ENCODE measurements around the gene ZNF138.
"Not testable (repeated sequence)": the region's sequence is repeated elsewhere in the genome, so short reads cannot be mapped to it uniquely, and the experiment has no call there.

The ZNF138 gene

DNA sequence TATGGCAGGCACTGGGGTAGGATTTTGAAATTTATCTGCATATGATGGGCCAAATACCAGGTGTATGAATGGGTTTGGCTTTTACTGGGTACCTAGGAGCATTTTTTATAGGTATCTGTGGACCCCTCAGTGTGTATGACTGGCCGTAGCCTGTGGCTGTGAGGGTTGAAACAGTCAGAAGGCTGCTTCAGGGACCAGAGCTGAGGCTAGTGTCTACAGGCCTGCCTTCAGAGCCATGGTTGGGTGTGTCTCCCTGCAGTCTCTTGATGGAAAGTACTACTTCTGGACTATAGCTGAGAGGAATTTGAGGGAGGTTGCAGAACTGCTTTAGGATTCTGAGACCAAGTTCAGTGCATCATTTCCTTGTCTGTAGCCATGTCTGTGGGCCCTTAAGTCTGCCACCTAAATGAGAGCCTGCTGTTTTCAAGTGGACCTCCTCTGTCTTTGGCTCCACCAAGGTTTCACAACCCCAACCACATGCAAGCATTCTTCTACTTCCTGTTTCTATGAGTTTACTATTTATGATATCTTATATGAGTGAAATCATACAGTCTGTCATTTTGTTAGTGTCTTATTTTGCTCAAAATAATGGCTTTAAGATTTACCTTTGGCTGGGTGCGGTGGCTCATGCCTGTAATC lies 19.9 kb upstream of the ZNF138 start:
- no peak overlapping the region for H3K4me3 ChIP-seq (ENCODE audit: low read depth, low read length)
- TF ChIP-seq, protein P1, sequence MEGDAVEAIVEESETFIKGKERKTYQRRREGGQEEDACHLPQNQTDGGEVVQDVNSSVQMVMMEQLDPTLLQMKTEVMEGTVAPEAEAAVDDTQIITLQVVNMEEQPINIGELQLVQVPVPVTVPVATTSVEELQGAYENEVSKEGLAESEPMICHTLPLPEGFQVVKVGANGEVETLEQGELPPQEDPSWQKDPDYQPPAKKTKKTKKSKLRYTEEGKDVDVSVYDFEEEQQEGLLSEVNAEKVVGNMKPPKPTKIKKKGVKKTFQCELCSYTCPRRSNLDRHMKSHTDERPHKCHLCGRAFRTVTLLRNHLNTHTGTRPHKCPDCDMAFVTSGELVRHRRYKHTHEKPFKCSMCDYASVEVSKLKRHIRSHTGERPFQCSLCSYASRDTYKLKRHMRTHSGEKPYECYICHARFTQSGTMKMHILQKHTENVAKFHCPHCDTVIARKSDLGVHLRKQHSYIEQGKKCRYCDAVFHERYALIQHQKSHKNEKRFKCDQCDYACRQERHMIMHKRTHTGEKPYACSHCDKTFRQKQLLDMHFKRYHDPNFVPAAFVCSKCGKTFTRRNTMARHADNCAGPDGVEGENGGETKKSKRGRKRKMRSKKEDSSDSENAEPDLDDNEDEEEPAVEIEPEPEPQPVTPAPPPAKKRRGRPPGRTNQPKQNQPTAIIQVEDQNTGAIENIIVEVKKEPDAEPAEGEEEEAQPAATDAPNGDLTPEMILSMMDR (IDR thresholded peaks at IDR 0.05; ENCODE audit: borderline replicate concordance, insufficient read depth, low read depth, low read length) = no peak

DNA sequence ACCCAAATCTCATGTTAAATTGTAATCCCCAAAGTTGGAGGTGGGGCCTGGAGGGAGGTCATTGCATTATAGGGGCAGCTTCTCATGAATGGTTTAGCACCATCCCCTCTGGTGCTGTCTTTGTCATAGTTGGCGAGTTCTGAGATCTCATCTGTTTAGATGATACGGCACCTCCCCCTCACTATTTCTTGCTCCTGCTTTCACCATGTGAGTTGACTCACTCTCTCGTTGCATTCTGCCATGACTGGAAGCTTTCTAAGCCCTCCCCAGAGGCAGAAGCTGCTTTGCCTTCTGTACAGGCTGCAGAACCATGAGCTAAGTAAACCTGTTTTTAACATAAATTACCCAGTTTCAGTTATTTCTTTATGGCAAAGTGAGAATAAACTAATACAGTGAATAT lies 18.9 kb upstream of the ZNF138 start:
- TF ChIP-seq, protein P1 (IDR thresholded peaks at IDR 0.05; ENCODE audit: borderline replicate concordance, insufficient read depth, low read depth, low read length) = no peak

DNA sequence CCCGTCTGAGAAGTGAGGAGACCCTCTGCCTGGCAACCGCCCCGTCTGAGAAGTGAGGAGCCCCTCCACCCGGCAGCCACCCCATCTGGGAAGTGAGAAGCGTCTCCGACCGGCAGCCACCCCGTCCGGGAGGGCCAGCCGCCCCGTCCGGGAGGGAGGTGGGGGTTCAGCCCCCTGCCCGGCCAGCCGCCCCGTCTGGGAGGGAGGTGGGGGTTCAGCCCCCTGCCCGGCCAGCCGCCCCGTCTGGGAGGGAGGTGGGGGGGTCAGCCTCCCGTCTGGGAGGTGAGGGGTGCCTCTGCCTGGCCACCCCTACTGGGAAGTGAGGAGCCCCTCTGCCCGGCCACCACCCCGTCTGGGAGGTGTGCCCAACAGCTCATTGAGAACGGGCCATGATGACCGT lies 9.4 kb upstream of the ZNF138 start:
- H3K4me3 ChIP-seq (ENCODE audit: low read depth, low read length) = not testable (repeated sequence)

More for the DNA sequence above, 18.9 kb upstream of the ZNF138 start:
- no peak overlapping the region for H3K4me3 ChIP-seq (ENCODE audit: low read depth, low read length)

DNA sequence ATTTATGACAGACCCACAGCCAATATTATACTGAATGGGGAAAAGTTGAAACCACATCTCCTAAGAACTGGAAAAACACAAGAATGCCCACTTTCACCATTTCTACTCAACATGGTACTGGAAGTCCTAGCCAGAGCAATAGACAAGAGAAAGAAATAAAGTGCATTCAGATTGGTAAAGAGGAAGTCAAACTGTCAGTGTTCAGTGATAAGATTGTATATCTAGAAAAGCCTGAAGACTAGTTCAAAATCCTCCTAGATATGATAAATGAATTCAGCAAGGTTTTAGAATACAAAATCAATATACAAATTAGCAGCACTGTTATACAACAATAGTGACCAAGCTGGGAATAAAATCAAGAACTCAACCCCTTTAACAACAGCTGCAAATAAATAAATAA lies 6.9 kb upstream of the ZNF138 start:
- TF ChIP-seq, protein P1 (IDR thresholded peaks at IDR 0.05; ENCODE audit: borderline replicate concordance, insufficient read depth, low read depth, low read length) = no peak

DNA sequence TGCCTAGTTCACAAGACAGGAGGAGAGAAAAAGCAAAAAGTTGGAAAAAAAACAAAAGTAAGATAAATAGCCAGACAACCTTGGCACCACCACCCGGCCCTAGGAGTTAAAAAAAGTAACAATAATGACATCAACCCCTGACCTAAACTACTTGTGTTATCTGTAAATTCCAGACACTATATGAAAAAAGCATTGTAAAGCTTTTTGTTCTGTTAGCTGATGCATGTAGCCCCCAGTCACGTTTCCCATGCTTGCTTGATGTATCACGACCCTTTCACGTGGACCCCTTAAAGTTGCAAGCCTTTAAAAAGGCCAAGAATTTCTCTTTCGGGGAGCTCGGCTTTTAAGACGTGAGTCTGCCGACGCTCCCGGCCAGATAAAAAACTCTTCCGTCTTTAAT lies 5.0 kb upstream of the ZNF138 start:
- H3K4me3 ChIP-seq (ENCODE audit: low read depth, low read length) = not testable (repeated sequence)

More for the DNA sequence above, 6.9 kb upstream of the ZNF138 start:
- H3K4me3 ChIP-seq (ENCODE audit: low read depth, low read length) = no peak overlapping the region

DNA sequence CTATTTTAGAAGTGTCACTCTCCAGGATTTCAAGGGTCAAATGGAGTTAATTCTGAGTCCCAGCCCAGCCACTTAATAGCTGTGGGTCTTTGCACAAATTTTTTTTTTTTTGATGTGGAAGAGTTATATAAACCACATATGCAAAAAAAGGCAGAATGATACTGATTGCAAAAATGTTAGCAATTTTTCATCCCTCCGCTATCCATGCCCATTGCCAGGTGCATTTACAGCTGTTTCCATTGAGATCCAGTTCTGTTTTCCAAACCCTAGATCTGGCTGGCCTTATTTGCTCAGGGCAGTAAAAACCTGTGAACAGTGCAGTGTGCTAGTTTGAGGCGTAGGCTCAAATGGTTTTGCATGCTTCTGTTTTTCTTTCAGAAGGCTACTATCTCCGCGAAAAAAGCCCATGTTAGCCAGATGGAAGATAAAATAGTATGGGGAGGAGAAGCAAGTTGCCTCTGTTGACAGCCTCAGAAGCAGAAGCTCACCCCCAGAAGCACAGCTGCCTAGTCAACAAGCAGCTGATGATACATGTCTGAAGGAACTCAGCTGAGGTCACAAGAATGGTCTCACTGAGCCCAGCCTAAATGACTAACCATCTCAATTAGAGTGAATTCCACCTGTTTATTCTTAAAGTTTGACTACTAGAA lies 997 bp upstream of the ZNF138 start:
- no peak overlapping the region for H3K4me3 ChIP-seq (ENCODE audit: low read depth, low read length)
- TF ChIP-seq, protein P1 (IDR thresholded peaks at IDR 0.05; ENCODE audit: borderline replicate concordance, insufficient read depth, low read depth, low read length) = no peak

DNA sequence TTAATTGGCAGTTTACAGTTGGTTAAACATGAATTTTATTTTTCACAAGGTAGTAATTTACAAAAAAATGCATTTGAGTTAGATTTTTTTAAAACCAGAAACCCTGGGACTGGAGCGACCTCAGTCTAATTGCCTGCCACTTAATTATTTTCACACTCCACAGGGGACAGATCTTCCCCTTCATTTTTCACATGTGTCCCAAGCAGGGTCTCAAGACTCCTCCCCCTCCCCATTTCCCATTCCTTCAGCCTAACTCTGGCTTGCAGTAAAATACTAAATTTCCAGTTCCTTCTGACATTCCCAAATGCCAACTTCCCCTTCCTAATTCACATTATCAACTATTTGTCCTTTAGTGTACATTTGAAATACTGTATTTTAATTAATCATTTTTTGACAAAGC lies 948 bp downstream of the ZNF138 start:
- TF ChIP-seq, protein P1 (IDR thresholded peaks at IDR 0.05; ENCODE audit: borderline replicate concordance, insufficient read depth, low read depth, low read length) = no peak
- peak overlapping the region; percentile 63 for H3K4me3 ChIP-seq (ENCODE audit: low read depth, low read length)

DNA sequence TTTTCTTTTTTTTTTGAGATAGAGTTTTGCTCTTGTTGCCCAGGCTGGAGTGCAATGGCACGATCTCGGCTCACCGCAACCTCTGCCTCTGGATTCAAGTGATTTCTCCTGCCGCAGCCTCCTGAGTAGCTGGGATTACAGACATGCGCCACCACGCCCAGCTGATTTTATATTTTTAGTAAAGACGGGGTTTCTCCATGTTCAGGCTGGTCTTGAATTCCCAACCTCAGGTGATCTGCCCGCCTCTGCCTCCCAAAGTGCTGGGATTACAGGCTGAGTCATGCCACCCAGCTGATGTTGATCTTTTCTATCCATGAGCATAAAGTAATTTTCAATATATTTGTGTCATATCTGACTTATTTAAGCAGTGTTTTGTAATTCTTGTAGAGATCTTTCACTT lies 4.9 kb downstream of the ZNF138 start:
- not testable (repeated sequence) for H3K4me3 ChIP-seq (ENCODE audit: low read depth, low read length)

DNA sequence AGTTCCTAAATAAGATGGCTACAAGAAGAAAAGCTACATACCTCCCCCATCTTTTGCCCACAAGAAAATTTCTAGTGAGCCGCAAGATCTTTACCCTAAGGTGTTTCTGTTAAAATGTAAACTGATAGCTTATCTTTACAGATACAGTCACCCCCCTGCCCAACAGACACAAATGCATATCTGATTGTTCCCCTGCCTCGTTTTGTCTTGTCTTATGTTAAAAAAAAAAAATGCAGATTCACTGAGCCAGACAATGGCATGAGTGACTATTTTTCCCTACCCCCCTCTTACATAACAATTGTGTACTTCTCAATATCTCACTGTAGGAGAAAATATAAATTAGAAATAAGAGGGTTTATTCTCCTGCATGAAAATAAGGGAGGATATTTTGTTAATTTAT lies 8.5 kb downstream of the ZNF138 start:
- no peak overlapping the region for H3K4me3 ChIP-seq (ENCODE audit: low read depth, low read length)
- TF ChIP-seq, protein P1 (IDR thresholded peaks at IDR 0.05; ENCODE audit: borderline replicate concordance, insufficient read depth, low read depth, low read length) = no peak

Measured in GM12875 (cell line).